Lower lobe of right lung (tissue), 2 donors: ENCODE results near the gene NPTX1. TPM values are rescaled to one million over a fixed set of nuclear protein-coding genes. Genes with fewer than 3 reads are reported as not detected.

Experiments used
- ATAC-seq, 2 donors: fragments of 200-7000 bp; cut with Tn5 transposase; one replicate each; pipeline ENCODE4 v1.9.1; 2020 to 2022; ENCODE audit warnings: mild to moderate bottlenecking in 2 of 2, moderate library complexity in 2 of 2
- DNase-seq: peaks from one replicate; pipeline ENCODE4 v3.0.0-alpha.2; 2020
- H3K27ac ChIP-seq: fragments of 200-600 bp; one replicate; pipeline ENCODE4 v1.8.0; 2022
- H3K27me3 ChIP-seq: fragments of 200-600 bp; one replicate; pipeline ENCODE4 v1.8.0; 2022; ENCODE audit warnings: low read depth
- H3K36me3 ChIP-seq: fragments of 200-600 bp; one replicate; pipeline ENCODE4 v1.8.0; 2022; ENCODE audit warnings: mild to moderate bottlenecking
- H3K4me1 ChIP-seq: fragments of 200-600 bp; one replicate; pipeline ENCODE4 v1.8.0; 2022
- H3K4me3 ChIP-seq: fragments of 200-600 bp; one replicate; pipeline ENCODE4 v1.8.0; 2022; ENCODE audit warnings: mild to moderate bottlenecking
- H3K9me3 ChIP-seq: fragments of 200-600 bp; one replicate; pipeline ENCODE4 v1.8.0; 2022
- CTCF ChIP-seq: fragments of 200-600 bp; IDR thresholded peaks from one replicate; pipeline ENCODE4 v1.8.0; 2022; ENCODE audit warnings: antibody characterized with exemption, mild to moderate bottlenecking
- intact Hi-C: fragments of 100-400 bp; cut with DNase I; formaldehyde crosslinking; loops from one replicate; pipeline ENCODE4 v1.11.0; 2022
- total RNA-seq: library from RNA; stranded (reverse); fragmentation: NEBNext Ultra II Directional; extraction: Animal tissue kit (Norgen Biotek cat#: 25700); gene quantifications from one replicate; pipeline ENCODE4 v1.2.1, GENCODE V29; 2021
- donor health status: DM: no; HTN: yes; CAD: no; lungs with severe emphysema.

The NPTX1 gene
- total RNA-seq, 1 donor from 2014 or later: 2.1 TPM

- intact Hi-C loops: no loop called here
- H3K27ac ChIP-seq: no peak overlapping the region
Measured at GRCh38 chr17:80487511-80487910, 11.1 kb upstream of the NPTX1 start.

GRCh38 chr17:80486692-80487091, 10.3 kb upstream of the NPTX1 start:
- DNase-seq (no peak), ATAC-seq (no peak)

More at GRCh38 chr17:80487511-80487910, 11.1 kb upstream of the NPTX1 start:
- ATAC-seq (no peak), DNase-seq (no peak)
- Histone ChIP-seq H3K4me1 (no peaks in the 10 kb centered on the region), H3K36me3 (no peaks in the 10 kb centered on the region), H3K9me3 (no peaks in the 10 kb centered on the region), H3K4me3 (no peak overlapping the region), H3K27me3 (peaks cover 33% of the 10 kb centered on the region)
- TF ChIP-seq CTCF: no peak

GRCh38 chr17:80485846-80486245, 9.4 kb upstream of the NPTX1 start:
- no peak overlapping the region for H3K27ac ChIP-seq
- no peaks in the 10 kb centered on the region for H3K36me3 ChIP-seq
- H3K27me3 ChIP-seq: peaks cover 50% of the 10 kb centered on the region
- H3K4me3 ChIP-seq: no peak overlapping the region
- no peak for DNase-seq
- no peak for ATAC-seq
- no peaks in the 10 kb centered on the region for H3K4me1 ChIP-seq
- H3K9me3 ChIP-seq: no peaks in the 10 kb centered on the region
- no peak for TF ChIP-seq CTCF
- intact Hi-C loops: no loop called here

More at GRCh38 chr17:80486692-80487091, 10.3 kb upstream of the NPTX1 start:
- Histone ChIP-seq H3K4me3 (no peak overlapping the region), H3K9me3 (no peaks in the 10 kb centered on the region), H3K27ac (no peak overlapping the region), H3K36me3 (no peaks in the 10 kb centered on the region), H3K27me3 (peaks cover 42% of the 10 kb centered on the region), H3K4me1 (no peaks in the 10 kb centered on the region)
- intact Hi-C loops: no loop called here
- no peak for TF ChIP-seq CTCF

GRCh38 chr17:80482555-80483308, 6.3 kb upstream of the NPTX1 start:
- no peak for ATAC-seq
- intact Hi-C loops: no loop called here
- Histone ChIP-seq H3K27me3 (peaks cover 76% of the 10 kb centered on the region), H3K27ac (no peak overlapping the region), H3K4me3 (no peak overlapping the region), H3K36me3 (no peaks in the 10 kb centered on the region), H3K4me1 (peaks cover 13% of the 10 kb centered on the region), H3K9me3 (no peaks in the 10 kb centered on the region)
- TF ChIP-seq CTCF: no peak
- DNase-seq: no peak

- DNase-seq: no peak
- ATAC-seq: no peak
- Histone ChIP-seq H3K27me3 (peaks cover 78% of the 10 kb centered on the region), H3K9me3 (no peaks in the 10 kb centered on the region), H3K4me1 (peaks cover 21% of the 10 kb centered on the region), H3K4me3 (no peak overlapping the region), H3K36me3 (no peaks in the 10 kb centered on the region), H3K27ac (no peak overlapping the region)
- intact Hi-C loops: no loop called here
- no peak for TF ChIP-seq CTCF
Measured at GRCh38 chr17:80482058-80482318, 5.6 kb upstream of the NPTX1 start.
